Left ventricle myocardium superior (tissue), 1 donor: Measurements from ENCODE around the gene CST3. TPM values are rescaled to one million over a fixed set of nuclear protein-coding genes. Genes with fewer than 3 reads are reported as not detected.

Experiments used
- ATAC-seq: fragments of 200-7000 bp; cut with Tn5 transposase; one replicate; pipeline ENCODE4 v1.9.1; 2020; ENCODE audit warnings: mild to moderate bottlenecking, moderate library complexity
- DNase-seq: peaks from one replicate; pipeline ENCODE4 v3.0.0-alpha.2; 2020
- intact Hi-C: fragments of 100-400 bp; cut with micrococcal nuclease; formaldehyde crosslinking; loops from one replicate; pipeline ENCODE4 v1.11.0; 2022
- total RNA-seq: library from RNA; stranded (reverse); fragmentation: NEBNext Ultra II Directional; extraction: Animal tissue kit (Norgen Biotek cat#: 25700); gene quantifications from one replicate; pipeline ENCODE4 v1.2.1, GENCODE V29; 2021
- donor health status: DM: no; HTN: yes; CAD: no; lungs with severe emphysema.

Gene CST3
- total RNA-seq, 1 donor from 2014 or later: 887 TPM

DNA sequence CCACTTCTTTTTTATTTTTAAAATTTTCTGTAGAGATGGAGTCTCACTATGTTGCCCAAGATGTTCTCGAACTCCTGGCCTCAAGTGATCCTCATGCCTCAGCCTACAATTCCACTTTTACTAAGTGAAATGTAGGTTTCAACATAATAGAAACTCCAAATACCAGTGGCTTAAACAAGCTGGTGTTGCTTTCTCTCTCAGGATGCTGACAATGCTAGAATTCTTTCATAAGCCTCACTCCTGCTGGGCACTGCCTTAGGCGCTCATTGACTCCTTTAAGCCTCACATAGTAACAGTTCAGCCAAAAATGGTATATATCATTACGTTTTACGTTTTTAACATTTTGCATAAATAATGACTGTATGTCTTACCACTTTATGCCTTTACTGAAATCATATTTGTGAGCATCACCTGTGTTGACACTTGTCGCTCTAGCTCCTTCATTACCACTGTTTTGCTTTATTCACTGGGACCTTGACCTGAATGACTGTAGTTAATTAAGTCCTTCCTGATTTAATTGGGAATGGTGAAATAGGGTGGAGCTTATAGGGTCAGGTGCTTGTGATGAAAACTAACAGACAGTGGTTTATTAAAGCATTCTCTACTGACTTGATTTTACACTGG lies 28.2 kb downstream of the CST3 start:
- intact Hi-C loops: no loop called here
- DNase-seq: no peak
- no peak for ATAC-seq

- DNase-seq (no peak), ATAC-seq (no peak)
- intact Hi-C loops: no loop called here
Observed at GRCh38 chr20:23608251-23608846, 29.4 kb downstream of the CST3 start.

- intact Hi-C loops: no loop called here
- no peak for ATAC-seq
- DNase-seq: no peak
Observed at GRCh38 chr20:23607497-23608245, 30.1 kb downstream of the CST3 start.

GRCh38 chr20:23606652-23607049 lies 31.1 kb downstream of the CST3 start:
- peak; percentile 86 for DNase-seq
- ATAC-seq: peak; percentile 95
- intact Hi-C loops: no loop called here

DNA sequence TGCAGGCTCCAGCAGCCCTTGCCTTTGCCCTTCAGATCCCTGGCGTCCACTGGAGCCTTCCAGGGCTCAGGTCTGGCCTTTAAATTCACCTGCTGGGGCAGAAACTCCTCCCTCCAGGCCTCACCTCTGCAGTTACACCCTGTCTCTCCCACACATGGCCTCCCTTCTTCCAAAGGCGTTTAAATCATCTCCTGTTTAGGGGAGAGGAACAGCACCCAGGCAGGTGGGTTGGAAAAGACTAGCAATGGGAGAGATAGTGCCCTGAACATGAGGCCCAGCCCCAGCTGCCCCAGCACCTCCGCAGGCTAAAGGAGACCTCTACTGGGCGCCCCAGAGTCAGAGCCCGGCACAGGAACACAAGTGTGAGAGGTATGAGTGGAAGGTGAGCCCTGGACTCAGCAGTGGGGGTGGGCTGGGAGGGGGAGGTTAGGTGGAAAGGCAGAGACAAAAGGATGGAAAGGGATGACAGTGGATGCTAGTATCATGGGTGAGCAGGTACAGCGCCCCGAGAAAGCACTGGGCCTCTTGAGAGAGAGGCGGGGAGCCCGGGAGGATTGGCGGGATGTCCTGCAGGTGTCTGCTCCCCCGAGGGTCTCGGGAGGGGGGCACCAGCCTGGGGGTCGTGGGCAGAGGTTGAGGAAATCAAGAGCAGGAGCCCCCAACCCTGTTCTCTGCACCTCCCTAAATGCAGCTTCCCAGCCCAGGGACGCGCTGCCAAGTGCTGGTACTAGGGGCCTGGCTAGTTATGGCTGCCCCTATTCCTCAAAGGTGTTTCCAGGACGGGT lies 31.7 kb downstream of the CST3 start, which contains the start of gene CST9:
Gene CST9 (minus strand): TSS at position 51 of the 785 bp plus-strand sequence. CDS start 53 bp downstream, outside the sequence.
- ATAC-seq: no peak
- intact Hi-C loops: no loop called here
- no peak for DNase-seq

GRCh38 chr20:23604306-23604705 lies 33.4 kb downstream of the CST3 start:
- no peak for DNase-seq
- no peak for ATAC-seq

DNA sequence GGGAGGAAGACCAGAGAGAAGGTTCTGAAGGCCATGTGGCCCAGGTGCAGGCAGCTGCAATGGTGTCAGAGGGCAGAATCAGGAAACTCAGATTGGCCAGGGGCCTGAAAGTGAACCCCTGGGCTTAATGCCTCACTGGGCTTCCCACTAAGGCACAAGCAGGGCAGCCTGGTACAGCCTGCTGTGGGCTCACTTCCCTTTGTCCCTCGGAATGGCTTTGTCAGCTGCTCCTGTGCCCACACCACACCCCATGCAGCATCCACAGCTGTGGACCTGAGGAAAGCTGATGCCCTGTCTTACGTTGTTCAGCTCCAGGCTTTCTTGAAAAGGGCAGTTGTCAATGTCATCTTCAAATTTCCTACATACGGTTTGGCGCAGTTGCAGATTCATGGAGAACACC lies 34.4 kb downstream of the CST3 start:
- intact Hi-C loops: no loop called here
- DNase-seq (no peak), ATAC-seq (no peak)

More at GRCh38 chr20:23604306-23604705, 33.4 kb downstream of the CST3 start:
- intact Hi-C loops: no loop called here

DNA sequence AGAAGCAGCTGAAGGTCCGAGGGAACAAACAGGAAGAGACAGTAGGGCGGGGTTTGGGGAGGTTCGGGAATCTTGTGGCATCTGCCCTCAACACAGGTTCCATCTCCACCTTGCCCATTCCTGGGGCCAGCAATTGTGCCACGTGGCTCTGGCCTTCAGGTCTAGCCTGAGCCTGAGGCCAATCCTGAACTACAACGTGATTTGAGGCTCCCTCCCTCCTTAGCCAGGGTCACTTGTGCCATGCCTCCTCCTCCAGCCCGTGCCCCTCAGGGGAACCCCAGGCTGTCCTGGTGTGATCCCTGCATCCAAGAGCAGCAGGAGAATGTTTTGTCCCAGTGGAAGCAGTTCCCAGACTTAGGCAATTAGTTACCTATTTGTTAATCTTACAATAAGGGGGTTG lies 35.1 kb downstream of the CST3 start:
- intact Hi-C loops: no loop called here
- ATAC-seq (no peak), DNase-seq (no peak)

DNA sequence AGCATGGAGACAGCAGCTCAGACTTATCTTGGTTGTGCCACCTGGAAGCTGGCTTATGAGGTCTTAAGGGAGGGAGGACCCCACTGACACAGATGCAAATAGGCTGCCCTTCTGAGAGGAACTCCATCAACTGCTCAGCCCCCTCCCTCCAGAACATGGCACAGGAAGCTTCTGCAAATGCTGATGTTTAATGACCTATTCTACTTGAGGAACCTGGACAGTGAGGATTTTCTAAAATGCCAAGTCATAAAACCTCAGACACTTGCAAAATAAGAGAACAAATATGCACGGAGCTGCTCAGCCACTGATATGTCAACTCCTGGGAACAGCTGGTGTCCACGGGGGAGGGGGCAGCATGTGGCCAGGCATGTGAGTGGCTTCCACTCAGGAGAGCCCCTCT lies 35.5 kb downstream of the CST3 start:
- no peak for DNase-seq

GRCh38 chr20:23601715-23602114 lies 36.0 kb downstream of the CST3 start:
- no peak for DNase-seq
- intact Hi-C loops: no loop called here
- no peak for ATAC-seq

More for the DNA sequence above, 35.5 kb downstream of the CST3 start:
- no peak for ATAC-seq
- intact Hi-C loops: no loop called here

- ATAC-seq (no peak), DNase-seq (no peak)
- intact Hi-C loops: no loop called here
Observed at GRCh38 chr20:23598481-23598880, 39.3 kb downstream of the CST3 start.

DNA sequence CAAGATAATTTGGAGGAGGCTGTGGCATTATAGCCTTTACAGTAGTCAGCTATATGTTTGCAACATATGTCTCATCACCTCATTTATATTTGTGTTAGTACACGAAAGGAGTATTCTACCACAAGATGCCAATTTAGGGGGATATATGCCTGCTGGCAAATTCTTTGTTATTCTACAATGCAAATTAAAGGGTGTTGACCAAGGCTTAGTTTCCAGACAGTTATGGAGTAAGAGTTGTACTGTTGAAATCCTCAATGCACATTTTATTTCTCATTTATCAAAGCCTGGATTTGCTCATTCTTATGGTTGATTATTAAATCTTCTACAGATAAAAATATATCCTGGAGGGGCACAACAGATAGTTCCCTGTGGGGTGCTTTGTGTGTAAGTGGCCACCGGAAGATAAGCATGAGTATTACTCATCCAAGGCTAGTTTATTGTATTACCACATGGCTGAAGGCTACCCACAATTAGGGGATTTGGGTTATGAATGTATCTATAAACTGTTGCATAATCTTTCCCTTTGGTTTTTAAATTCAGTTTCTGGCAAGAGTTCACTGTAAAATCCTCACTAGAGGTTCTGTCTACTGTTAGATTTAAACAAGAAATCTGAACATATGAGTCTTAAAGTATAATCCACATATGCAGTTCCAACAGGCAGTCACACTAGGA lies 41.0 kb downstream of the CST3 start:
- DNase-seq (no peak), ATAC-seq (no peak)
- intact Hi-C loops: no loop called here

GRCh38 chr20:23595941-23596340 lies 41.8 kb downstream of the CST3 start:
- ATAC-seq: no peak
- intact Hi-C loops: no loop called here
- no peak for DNase-seq

DNA sequence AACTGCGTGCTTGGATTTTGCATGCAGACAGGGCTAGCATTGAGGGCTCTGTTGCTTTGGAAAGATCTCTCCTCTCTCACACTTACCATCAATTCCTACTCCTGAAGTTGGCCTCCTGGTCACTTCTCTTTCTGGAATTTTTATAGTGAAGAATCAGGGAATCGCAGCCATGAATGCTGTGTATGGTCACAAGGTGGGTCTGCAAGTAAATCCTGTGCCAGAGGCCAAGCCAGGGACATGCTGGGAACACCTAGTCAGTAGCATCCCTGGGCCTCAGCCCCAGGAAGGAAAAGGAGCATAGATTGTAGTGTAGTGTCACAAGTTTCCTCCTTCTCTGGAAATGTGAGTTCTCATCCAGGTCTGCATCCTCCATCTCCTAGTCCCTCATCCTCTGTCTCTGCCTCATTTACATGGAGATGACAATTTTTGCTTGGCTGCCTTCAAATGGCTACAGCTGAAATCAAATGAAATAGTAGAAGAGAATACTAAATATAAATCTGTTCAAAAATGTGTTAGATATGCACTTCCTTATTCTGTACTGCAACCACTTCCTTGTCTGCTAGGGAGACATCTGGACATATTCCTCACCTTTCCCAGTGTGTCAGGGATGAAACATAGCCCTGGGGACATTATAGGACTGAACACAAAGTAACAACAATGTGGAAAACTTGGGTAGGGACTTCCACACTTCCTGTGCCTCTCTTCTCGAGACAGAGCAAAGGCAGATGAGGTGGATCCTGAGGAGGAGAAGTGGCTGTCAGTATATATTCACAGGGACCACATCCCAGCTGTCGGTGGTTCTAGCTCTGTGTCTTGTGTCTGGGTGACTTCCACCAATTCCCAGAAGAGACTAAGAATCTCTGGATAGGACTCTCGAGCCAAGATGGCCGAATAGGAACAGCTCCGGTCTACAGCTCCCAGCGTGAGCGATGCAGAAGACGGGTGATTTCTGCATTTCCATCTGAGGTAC lies 49.0 kb downstream of the CST3 start:
- no peak for DNase-seq
- no peak for ATAC-seq
- intact Hi-C loops: no loop called here

- DNase-seq (no peak), ATAC-seq (no peak)
- intact Hi-C loops: no loop called here
Observed at GRCh38 chr20:23587631-23588030, 50.1 kb downstream of the CST3 start.

DNA sequence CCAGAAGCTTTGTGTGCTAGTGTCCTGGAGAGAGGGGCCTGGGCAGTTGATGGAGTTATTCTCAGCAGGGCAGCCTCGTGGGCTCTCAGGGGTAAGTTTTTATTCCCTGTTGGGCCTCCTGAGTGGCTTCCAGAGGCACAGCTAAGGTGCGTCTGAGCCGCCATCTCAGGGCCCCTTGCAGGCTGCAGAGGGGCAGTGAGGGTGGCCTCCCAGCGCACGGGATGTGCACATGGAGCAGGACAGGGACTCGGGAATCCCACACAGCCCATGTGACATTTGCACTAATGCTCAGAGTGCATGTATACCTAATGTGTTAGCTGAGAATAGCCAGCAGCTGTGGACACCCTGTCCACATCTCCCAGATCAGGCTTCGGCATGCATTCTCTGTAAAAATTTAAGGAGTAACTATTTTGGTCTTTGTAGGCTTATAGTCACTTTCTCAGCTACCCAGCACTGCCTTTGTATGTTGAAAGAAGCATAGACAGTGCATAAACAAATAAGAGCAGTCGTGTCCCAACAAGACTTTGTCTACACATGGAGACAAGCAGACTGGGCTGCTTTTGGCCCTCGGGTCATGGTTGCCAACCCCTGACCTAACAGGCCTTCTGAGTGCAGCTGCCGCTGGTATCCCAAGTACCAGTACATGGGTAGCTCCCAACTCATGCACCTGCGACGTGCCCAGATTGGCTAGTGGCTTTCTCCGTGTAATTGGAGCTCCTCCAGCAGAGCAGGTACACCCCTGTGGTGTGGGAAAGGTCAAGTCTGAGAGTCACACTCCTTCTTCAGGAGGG lies 50.8 kb downstream of the CST3 start:
- intact Hi-C loops: no loop called here
- DNase-seq (no peak), ATAC-seq (no peak)
